Keratinocyte (primary cell): Measurements from ENCODE around the gene ESR2.

Experiments used
- CTCF ChIP-seq, 3 experiments: IDR thresholded peaks in 1 of 3; conservative IDR thresholded peaks in 1 of 3; optimal IDR thresholded peaks in 1 of 3; 2 replicates in 2 of 3; 3 replicates in 1 of 3; pipeline versions ENCODE3 to v1.5.1; 2011; ENCODE audit warnings: low read length in 3 of 3, mild to moderate bottlenecking in 3 of 3, moderate library complexity in 2 of 3, control low read depth in 1 of 3, inconsistent platforms in 1 of 3; ENCODE audit not compliant: insufficient read depth in 2 of 3; ENCODE audit errors: extremely low read depth in 1 of 3
- EZH2 ChIP-seq: IDR thresholded peaks from one replicate; pipeline ENCODE4 v1.6.1; 2012; ENCODE audit warnings: inconsistent platforms, mild to moderate bottlenecking, low read length, moderate library complexity

DNA sequence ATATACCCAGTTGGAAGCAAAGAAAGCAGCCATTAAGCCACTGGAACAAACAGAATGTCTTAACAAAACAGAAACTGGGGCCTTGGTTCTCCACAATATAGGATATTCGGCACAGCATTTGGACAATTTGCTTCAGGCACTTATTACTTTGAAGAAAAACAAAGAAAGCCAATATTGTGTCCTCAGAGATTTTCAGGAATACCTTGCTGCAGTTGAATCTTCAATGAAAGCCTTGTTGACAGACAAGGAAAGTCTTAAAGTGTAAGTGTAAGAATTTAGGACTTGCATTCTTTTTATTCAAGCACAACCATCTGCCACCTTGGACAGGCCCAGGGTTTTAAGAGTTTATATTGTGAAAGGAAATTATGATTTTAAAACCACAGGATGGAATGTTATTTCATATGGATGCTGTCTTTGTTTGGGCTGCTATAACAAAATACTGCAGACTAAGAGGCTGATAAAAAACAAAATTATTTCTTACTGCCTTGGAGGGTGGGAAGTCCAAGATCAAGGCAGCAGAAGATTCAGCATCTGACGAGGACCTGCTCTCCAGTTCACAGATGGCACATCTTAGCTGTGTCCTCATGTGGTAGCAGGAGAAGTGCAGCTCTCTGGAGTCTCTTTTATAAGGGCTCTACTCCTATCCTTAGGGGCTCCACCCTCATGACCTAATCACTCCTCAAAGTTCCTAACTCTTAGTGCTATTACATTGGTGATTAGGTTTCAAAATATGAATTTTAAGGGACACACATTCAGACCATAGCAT, 244.4 kb downstream of the ESR2 start:
- TF ChIP-seq CTCF (optimal IDR thresholded peaks at IDR 0.05 in 1 of 3, IDR thresholded peaks at IDR 0.05 in 1 of 3, conservative IDR thresholded peaks at IDR 0.05 in 1 of 3; ENCODE audit: extremely low read depth in 1 of 3, insufficient read depth in 2 of 3, low read length in 3 of 3) (no peak), EZH2 (no peak)
